IMR-90 (cell line): ENCODE results near the gene MYH10. TPM values are rescaled to one million over a fixed set of nuclear protein-coding genes. Genes with fewer than 3 reads are reported as not detected.

Experiments used
- ATAC-seq: fragments of 200-7000 bp; cut with Tn5 transposase; 2 replicates; pipeline ENCODE4 v1.9.1; 2020; ENCODE audit warnings: low read depth, mild to moderate bottlenecking, moderate library complexity
- BruUV-seq: library from RNA; stranded (reverse); fragments of 400-500 nt; replicated peaks from 2 replicates; lab custom pipeline; 2021; lab: Mats Ljungman, UMichigan
- CTCF ChIA-PET: fragments of 300-600 bp; formaldehyde crosslinking; extraction: SDS; loops from one replicate; lab custom pipeline; 2021; ENCODE audit warnings: antibody characterized with exemption; lab: Yijun Ruan, JAX
- POLR2A ChIA-PET: fragments of 300-600 bp; sonication (Branson Sonifier 250); formaldehyde crosslinking; loops from one replicate; lab custom pipeline; 2022; ENCODE audit warnings: antibody characterized with exemption; ENCODE audit not compliant: unreplicated experiment; lab: Charles Lee
- DNase-seq: peaks from one replicate; pipeline ENCODE4 v3.0.0; 2013
- H2AFZ ChIP-seq: replicated peaks from 2 replicates; pipeline ENCODE3; 2013; ENCODE audit warnings: low read length, mild to moderate bottlenecking; ENCODE audit not compliant: poor library complexity
- H2AK5ac ChIP-seq: 2 replicates; pipeline ENCODE4 v1.6.1; 2013; ENCODE audit warnings: low read depth, low read length, inconsistent platforms
- H2AK9ac ChIP-seq: replicated peaks from 2 replicates; pipeline ENCODE3; 2013; ENCODE audit warnings: mild to moderate bottlenecking, low read depth, low read length, moderate library complexity; ENCODE audit not compliant: poor library complexity
- H2BK120ac ChIP-seq: 2 replicates; pipeline ENCODE4 v1.6.1; 2013; ENCODE audit warnings: low read depth, low read length, inconsistent platforms
- H2BK15ac ChIP-seq: 3 replicates; pipeline ENCODE4 v1.6.1; 2013; ENCODE audit warnings: low read depth, low read length, inconsistent platforms
- H2BK20ac ChIP-seq: 2 replicates; pipeline ENCODE4 v1.6.1; 2013; ENCODE audit warnings: low read depth, mild to moderate bottlenecking, inconsistent platforms, low read length, moderate library complexity
- H2BK5ac ChIP-seq: 2 replicates; pipeline ENCODE4 v1.6.1; 2013; ENCODE audit warnings: mild to moderate bottlenecking, low read depth, low read length, inconsistent platforms; ENCODE audit not compliant: poor library complexity, severe bottlenecking
- H3K14ac ChIP-seq: replicated peaks from 2 replicates; pipeline ENCODE4 v1.6.1; 2013; ENCODE audit warnings: low read depth, low read length, inconsistent platforms
- H3K18ac ChIP-seq: 2 replicates; pipeline ENCODE4 v1.6.1; 2013; ENCODE audit warnings: low read depth, low read length, control low read depth
- H3K23ac ChIP-seq: 2 replicates; pipeline ENCODE4 v1.6.1; 2013; ENCODE audit warnings: low read depth, low read length, inconsistent platforms
- H3K27ac ChIP-seq: 2 replicates; pipeline ENCODE4 v1.5.1; 2013; ENCODE audit warnings: mild to moderate bottlenecking, control low read depth, low read length; ENCODE audit not compliant: insufficient read depth
- H3K27me3 ChIP-seq: 2 replicates; pipeline ENCODE4 v1.6.1; 2013; ENCODE audit warnings: low read length; ENCODE audit not compliant: control insufficient read depth, insufficient read depth
- H3K36me3 ChIP-seq: 2 replicates; pipeline ENCODE4 v1.6.1; 2013; ENCODE audit warnings: low read length, mixed read lengths; ENCODE audit not compliant: control insufficient read depth, insufficient read depth
- H3K4ac ChIP-seq: 2 replicates; pipeline ENCODE4 v1.6.1; 2013; ENCODE audit warnings: low read depth, low read length, inconsistent platforms
- H3K4me1 ChIP-seq: 2 replicates; pipeline ENCODE4 v1.6.1; 2013; ENCODE audit warnings: low read length, mixed read lengths; ENCODE audit not compliant: control insufficient read depth, insufficient read depth
- H3K4me2 ChIP-seq: 2 replicates; pipeline ENCODE4 v1.6.1; 2013; ENCODE audit warnings: low read depth, mild to moderate bottlenecking, control low read depth, low read length, moderate library complexity
- H3K4me3 ChIP-seq: 2 replicates; pipeline ENCODE4 v1.5.1; 2013; ENCODE audit warnings: low read depth, mild to moderate bottlenecking, control low read depth, low read length, moderate library complexity; ENCODE audit not compliant: insufficient read depth
- H3K56ac ChIP-seq: 2 replicates; pipeline ENCODE4 v1.6.1; 2013; ENCODE audit warnings: low read length, inconsistent platforms; ENCODE audit not compliant: insufficient read depth; ENCODE audit errors: extremely low read depth
- H3K79me1 ChIP-seq, 2 experiments: 2 replicates each; pipeline ENCODE4 v1.6.1; 2013; ENCODE audit warnings: low read length in 2 of 2, inconsistent platforms in 1 of 2, low read depth in 1 of 2
- H3K9ac ChIP-seq: 2 replicates; pipeline ENCODE4 v1.6.1; 2013; ENCODE audit warnings: low read depth, low read length, control low read depth
- H3K9me1 ChIP-seq: 2 replicates; pipeline ENCODE4 v1.6.1; 2013; ENCODE audit warnings: low read length, inconsistent platforms; ENCODE audit not compliant: insufficient read depth
- H3K9me3 ChIP-seq: 2 replicates; pipeline ENCODE4 v1.6.1; 2013; ENCODE audit warnings: low read length; ENCODE audit not compliant: control insufficient read depth, insufficient read depth
- H4K20me1 ChIP-seq: 2 replicates; pipeline ENCODE4 v1.6.1; 2013; ENCODE audit warnings: low read length, inconsistent platforms; ENCODE audit not compliant: insufficient read depth
- H4K5ac ChIP-seq: 2 replicates; pipeline ENCODE4 v1.6.1; 2013; ENCODE audit warnings: mild to moderate bottlenecking, low read depth, low read length, control low read depth
- H4K8ac ChIP-seq, 2 experiments: 2 replicates each; pipeline ENCODE4 v1.6.1; 2013; ENCODE audit warnings: low read depth in 2 of 2, low read length in 2 of 2, control low read depth in 1 of 2, inconsistent platforms in 1 of 2
- H4K91ac ChIP-seq: 2 replicates; pipeline ENCODE4 v1.6.1; 2013; ENCODE audit warnings: low read depth, low read length, inconsistent platforms; ENCODE audit not compliant: insufficient read depth
- CEBPB ChIP-seq: IDR thresholded peaks from 2 replicates; pipeline ENCODE4 v1.6.1; 2012; ENCODE audit warnings: low read depth, low read length, improper control_type of control experiment
- CTCF ChIP-seq: conservative IDR thresholded peaks from 2 replicates; pipeline ENCODE4 v1.5.1; 2012; ENCODE audit warnings: mild to moderate bottlenecking, low read depth, low read length, improper control_type of control experiment
- ELK1 ChIP-seq: fragments of 150-350 bp; IDR thresholded peaks from 2 replicates; pipeline ENCODE4 v1.6.1; 2016; ENCODE audit warnings: low read depth, mild to moderate bottlenecking, low read length, moderate library complexity, borderline replicate concordance
- FOS ChIP-seq: fragments of 150-350 bp; IDR thresholded peaks from 2 replicates; pipeline ENCODE4 v1.6.1; 2016; ENCODE audit warnings: low read depth, low read length
- MAZ ChIP-seq: IDR thresholded peaks from 2 replicates; pipeline ENCODE4 v1.6.1; 2012; ENCODE audit warnings: low read depth, mild to moderate bottlenecking, low read length, improper control_type of control experiment, moderate library complexity, borderline replicate concordance
- MXI1 ChIP-seq: IDR thresholded peaks from 2 replicates; pipeline ENCODE4 v1.6.1; 2012; ENCODE audit warnings: low read depth, mild to moderate bottlenecking, low read length, moderate library complexity, borderline replicate concordance
- NFE2L2 ChIP-seq: fragments of 150-350 bp; IDR thresholded peaks from 2 replicates; pipeline ENCODE4 v1.6.1; 2016; ENCODE audit warnings: low read depth, mild to moderate bottlenecking, low read length
- POLR2A ChIP-seq: IDR thresholded peaks from 2 replicates; pipeline ENCODE4 v1.6.1; 2012; ENCODE audit warnings: mild to moderate bottlenecking, low read depth, low read length
- RAD21 ChIP-seq: IDR thresholded peaks from 2 replicates; pipeline ENCODE4 v1.6.1; 2012; ENCODE audit warnings: low read length, improper control_type of control experiment
- RFX5 ChIP-seq: IDR thresholded peaks from 2 replicates; pipeline ENCODE4 v1.8.0; 2012; ENCODE audit warnings: low read depth, mild to moderate bottlenecking, low read length, moderate library complexity
- SMC3 ChIP-seq: fragments of 150-350 bp; IDR thresholded peaks from 2 replicates; pipeline ENCODE4 v1.6.1; 2016; ENCODE audit warnings: low read depth, mild to moderate bottlenecking, antibody characterized with exemption, low read length, moderate library complexity
- USF2 ChIP-seq: fragments of 150-350 bp; IDR thresholded peaks from 2 replicates; pipeline ENCODE4 v1.6.1; 2017; ENCODE audit warnings: mild to moderate bottlenecking, antibody characterized with exemption, low read length, low read depth
- WGBS, 2 experiments: methylation state at CpG; one replicate each; pipeline versions ENCODE4 v1.1.5 to v1.1.7; 2013; ENCODE audit warnings: missing lambda C conversion rate in 2 of 2; ENCODE audit not compliant: insufficient read length in 1 of 2; ENCODE audit errors: extremely low coverage in 2 of 2; 5-methylcytosine and 5-hydroxymethylcytosine counted together
- dilution Hi-C: fragments of 300-500 bp; cut with HindIII; formaldehyde crosslinking; loops from one replicate; pipeline ENCODE4 v1.14.3; 2018; ENCODE audit warnings: low sequenced_read_pairs; ENCODE audit not compliant: unreplicated experiment
- in situ Hi-C: fragments of 300-500 bp; cut with MboI; formaldehyde crosslinking; loops from 3 replicates; pipeline ENCODE4 v1.14.3; 2019; ENCODE audit warnings: low sequenced_read_pairs, inconsistent platforms, mixed read lengths
- intact Hi-C: fragments of 100-400 bp; cut with micrococcal nuclease; formaldehyde crosslinking; loops from 2 replicates; pipeline ENCODE4 v1.10.0; 2022
- polyA plus RNA-seq, 3 experiments: library from polyadenylated mRNA; depleted of rRNA; stranded (reverse); fragments of >200 nt; gene quantifications; 2 replicates each; pipeline ENCODE4 v1.2.3, GENCODE V29; 2012; ENCODE audit warnings: low replicate concordance in 1 of 3
- total RNA-seq: library from RNA; depleted of rRNA; stranded (reverse); fragments of >200 nt; gene quantifications from 2 replicates; pipeline ENCODE4 v1.2.3, GENCODE V29; 2012

Gene MYH10
- total and polyA plus RNA-seq, 2 of the 4 experiments (the other 2 are of a cell fraction) = 71.2 to 95.2 TPM

- Histone ChIP-seq H3K27me3 (peaks cover 3% of the 10 kb centered on the region; the same call in 1 of the 2 replicates), H3K14ac (no peak overlapping the region), H4K20me1 (no peaks in the 10 kb centered on the region), H3K9me3 (no peaks in the 10 kb centered on the region), H3K56ac (no peak overlapping the region; the same call in 1 of the 2 replicates), H2BK15ac (no peak overlapping the region), H2BK20ac (no peak overlapping the region), H3K79me1 (no peaks in the 10 kb centered on the region), H2BK120ac (no peak overlapping the region), H3K18ac (no peak overlapping the region), H3K4me1 (no peaks in the 10 kb centered on the region), H3K36me3 (no peaks in the 10 kb centered on the region), H3K4me2 (no peak overlapping the region), H2AFZ (no peak overlapping the region), H4K91ac (no peak overlapping the region), H4K8ac (no peak overlapping the region), H3K23ac (no peak overlapping the region), H3K4me3 (no peak overlapping the region), H3K9me1 (no peaks in the 10 kb centered on the region), H2AK5ac (no peak overlapping the region), H3K27ac (no peak overlapping the region), H3K9ac (no peak overlapping the region), H4K5ac (no peak overlapping the region), H2AK9ac (no peak overlapping the region), H3K4ac (no peak overlapping the region), H2BK5ac (no peak overlapping the region)
- ChIA-PET CTCF (no interaction called here), POLR2A (no interaction called here)
- in situ Hi-C loops (no loop called here), dilution Hi-C loops (no loop called here), intact Hi-C loops (no loop called here)
- no TSS peak for BruUV-seq
- no peak for TF ChIP-seq FOS
- TF ChIP-seq RFX5 = no peak
- no peak for TF ChIP-seq ELK1
- TF ChIP-seq RAD21 = no peak
- TF ChIP-seq USF2 = no peak
- TF ChIP-seq NFE2L2 = no peak
- no peak for TF ChIP-seq MXI1
- TF ChIP-seq CTCF = no peak
- TF ChIP-seq SMC3 = no peak
- TF ChIP-seq CEBPB = no peak
- no peak for TF ChIP-seq POLR2A
- no peak for TF ChIP-seq MAZ
- no CpG with 5 or more reads among the region's 4 CpGs for WGBS, 2 experiments
- no peak for DNase-seq
- no peak for ATAC-seq
These were observed 37.7 kb upstream of the MYH10 start for GRCh38 chr17:8668176-8668740.
